ENCODE measurements around the gene C15orf39. TPM values are rescaled to one million over a fixed set of nuclear protein-coding genes. Genes with fewer than 3 reads are reported as not detected.

C15orf39 gene
- polyA plus RNA-seq, 3 donors: 8.9 to 80.7 (median 18.2) TPM

DNA sequence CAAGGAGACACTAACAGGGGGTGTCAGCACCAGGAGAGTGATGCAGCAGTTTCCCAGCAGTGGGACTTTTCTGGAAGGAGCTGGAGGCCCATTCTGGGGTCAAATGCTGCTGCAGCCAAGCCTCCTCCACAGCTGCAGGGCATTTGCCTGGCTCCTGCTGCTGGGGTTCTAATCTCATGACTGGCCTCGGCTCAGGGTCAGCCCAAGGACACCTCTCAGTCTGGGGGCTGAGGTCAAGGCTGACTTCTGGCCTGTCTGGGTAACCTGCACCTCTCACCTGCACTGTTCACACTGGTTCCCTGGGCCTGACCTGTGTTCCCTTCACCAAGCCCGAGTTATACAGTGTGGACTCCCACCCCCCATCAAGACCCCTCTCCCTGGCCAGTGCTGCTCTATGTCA is 10.4 kb upstream of the C15orf39 start:
- peaks cover 0 to 11% of the 10 kb centered on the region in 2 donors for H3K9me3 ChIP-seq (replicated peaks in 1 of 2; ENCODE audit: control insufficient read depth in 1 of 2, insufficient read depth in 1 of 2, low read length in 2 of 2)
- peaks cover 25% of the 10 kb centered on the region for H3K4me1 Mint-ChIP-seq
- H3K4me3 Mint-ChIP-seq: no peak overlapping the region
- DNase-seq: no peak
- no peak overlapping the region for H3K27ac ChIP-seq (ENCODE audit: low read depth in 1 of 2, low read length in 2 of 2)
- no peaks in the 10 kb centered on the region for H3K36me3 ChIP-seq (replicated peaks in 1 of 2; ENCODE audit: control insufficient read depth in 1 of 2, insufficient read depth in 2 of 2, low read length in 2 of 2)
- H3K4me2 ChIP-seq (replicated peaks; ENCODE audit: extremely low read depth, low read length, poor library complexity, severe bottlenecking): no peak overlapping the region
- WGBS (ENCODE audit: insufficient coverage): 96% methylated on average over 2 of the region's 2 CpGs
- H3K27ac Mint-ChIP-seq: peak overlapping the region in 1 of 7 donors; percentile 40
- peaks cover 3 to 16% (median 11%) of the 10 kb centered on the region in 7 donors for H3K9me3 Mint-ChIP-seq
- H3K79me2 ChIP-seq (ENCODE audit: insufficient read depth, low read length): no peaks in the 10 kb centered on the region
- intact Hi-C loops (cut with micrococcal nuclease): no loop called here
- H3K4me3 ChIP-seq (replicated peaks in 1 of 3; ENCODE audit: low read depth in 2 of 3, low read length in 3 of 3): no peak overlapping the region
- H4K20me1 ChIP-seq (ENCODE audit: insufficient read depth, low read length): no peaks in the 10 kb centered on the region
- H3K9ac ChIP-seq (ENCODE audit: insufficient read depth, low read length, poor library complexity, severe bottlenecking): no peak overlapping the region
- peaks cover 18 to 24% of the 10 kb centered on the region in 2 donors for H3K4me1 ChIP-seq (ENCODE audit: control insufficient read depth in 1 of 2, insufficient read depth in 2 of 2, low read length in 2 of 2)
- TF ChIP-seq, protein P1, sequence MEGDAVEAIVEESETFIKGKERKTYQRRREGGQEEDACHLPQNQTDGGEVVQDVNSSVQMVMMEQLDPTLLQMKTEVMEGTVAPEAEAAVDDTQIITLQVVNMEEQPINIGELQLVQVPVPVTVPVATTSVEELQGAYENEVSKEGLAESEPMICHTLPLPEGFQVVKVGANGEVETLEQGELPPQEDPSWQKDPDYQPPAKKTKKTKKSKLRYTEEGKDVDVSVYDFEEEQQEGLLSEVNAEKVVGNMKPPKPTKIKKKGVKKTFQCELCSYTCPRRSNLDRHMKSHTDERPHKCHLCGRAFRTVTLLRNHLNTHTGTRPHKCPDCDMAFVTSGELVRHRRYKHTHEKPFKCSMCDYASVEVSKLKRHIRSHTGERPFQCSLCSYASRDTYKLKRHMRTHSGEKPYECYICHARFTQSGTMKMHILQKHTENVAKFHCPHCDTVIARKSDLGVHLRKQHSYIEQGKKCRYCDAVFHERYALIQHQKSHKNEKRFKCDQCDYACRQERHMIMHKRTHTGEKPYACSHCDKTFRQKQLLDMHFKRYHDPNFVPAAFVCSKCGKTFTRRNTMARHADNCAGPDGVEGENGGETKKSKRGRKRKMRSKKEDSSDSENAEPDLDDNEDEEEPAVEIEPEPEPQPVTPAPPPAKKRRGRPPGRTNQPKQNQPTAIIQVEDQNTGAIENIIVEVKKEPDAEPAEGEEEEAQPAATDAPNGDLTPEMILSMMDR (IDR thresholded peaks at IDR 0.05): no peak
- peaks cover 0 to 4% of the 10 kb centered on the region in 2 donors for H3K36me3 Mint-ChIP-seq
- H2AFZ ChIP-seq (ENCODE audit: insufficient read depth, low read depth, low read length, poor library complexity, severe bottlenecking): no peak overlapping the region
- H3K27me3 Mint-ChIP-seq (ENCODE audit: low read depth in 3 of 3): peaks cover 11 to 22% (median 17%) of the 10 kb centered on the region in 3 donors
- H3K27me3 ChIP-seq (ENCODE audit: control insufficient read depth in 2 of 2, insufficient read depth in 2 of 2, low read length in 2 of 2): peaks cover 0 to 7% of the 10 kb centered on the region in 2 donors

GRCh38 chr15:75192307-75192706 is 9.4 kb upstream of the C15orf39 start:
- no peaks in the 10 kb centered on the region for H3K79me2 ChIP-seq (ENCODE audit: insufficient read depth, low read length)
- peaks cover 0 to 4% of the 10 kb centered on the region in 2 donors for H3K36me3 Mint-ChIP-seq
- no peak overlapping the region for H3K4me3 ChIP-seq (replicated peaks in 1 of 3; ENCODE audit: low read depth in 2 of 3, low read length in 3 of 3)
- no peak overlapping the region for H2AFZ ChIP-seq (ENCODE audit: insufficient read depth, low read depth, low read length, poor library complexity, severe bottlenecking)
- no peak overlapping the region for H3K27ac ChIP-seq (ENCODE audit: low read depth in 1 of 2, low read length in 2 of 2)
- no peak overlapping the region for H3K4me3 Mint-ChIP-seq
- no peaks in the 10 kb centered on the region for H3K36me3 ChIP-seq (replicated peaks in 1 of 2; ENCODE audit: control insufficient read depth in 1 of 2, insufficient read depth in 2 of 2, low read length in 2 of 2)
- peaks cover 9 to 22% (median 17%) of the 10 kb centered on the region in 3 donors for H3K27me3 Mint-ChIP-seq (ENCODE audit: low read depth in 3 of 3)
- WGBS (ENCODE audit: insufficient coverage): 100% methylated on average over 1 of the region's 4 CpGs
- H3K9me3 Mint-ChIP-seq: peaks cover 3 to 16% (median 11%) of the 10 kb centered on the region in 7 donors
- peaks cover 17 to 26% of the 10 kb centered on the region in 2 donors for H3K4me1 ChIP-seq (ENCODE audit: control insufficient read depth in 1 of 2, insufficient read depth in 2 of 2, low read length in 2 of 2)
- H4K20me1 ChIP-seq (ENCODE audit: insufficient read depth, low read length): no peaks in the 10 kb centered on the region
- TF ChIP-seq, protein P1 (IDR thresholded peaks at IDR 0.05): no peak
- intact Hi-C loops (cut with micrococcal nuclease): no loop called here
- H3K4me1 Mint-ChIP-seq: peaks cover 22% of the 10 kb centered on the region
- H3K9ac ChIP-seq (ENCODE audit: insufficient read depth, low read length, poor library complexity, severe bottlenecking): no peak overlapping the region
- H3K4me2 ChIP-seq (replicated peaks; ENCODE audit: extremely low read depth, low read length, poor library complexity, severe bottlenecking): no peak overlapping the region
- no peak for DNase-seq
- H3K27me3 ChIP-seq (ENCODE audit: control insufficient read depth in 2 of 2, insufficient read depth in 2 of 2, low read length in 2 of 2): peaks cover 0 to 7% of the 10 kb centered on the region in 2 donors
- H3K27ac Mint-ChIP-seq: no peak overlapping the region
- peaks cover 0 to 11% of the 10 kb centered on the region in 2 donors for H3K9me3 ChIP-seq (replicated peaks in 1 of 2; ENCODE audit: control insufficient read depth in 1 of 2, insufficient read depth in 1 of 2, low read length in 2 of 2)
